Aorta (tissue), 5 donors: ENCODE results near the gene SLC35F3. TPM values are rescaled to one million over a fixed set of nuclear protein-coding genes. Genes with fewer than 3 reads are reported as not detected.

ENCODE experiments used
- ATAC-seq: fragments of 200-7000 bp; cut with Tn5 transposase; one replicate; pipeline ENCODE4 v1.9.1; 2022; ENCODE audit warnings: moderate library complexity; ENCODE audit not compliant: low FRiP score
- DNase-seq, 2 donors: peaks; one replicate each; pipeline ENCODE4 v3.0.0-alpha.2; 2020
- H3K27ac ChIP-seq, 2 donors: one replicate each; pipeline ENCODE4 v1.5.1; 2013; ENCODE audit warnings: low read length in 2 of 2, mild to moderate bottlenecking in 2 of 2, moderate library complexity in 2 of 2, control low read depth in 1 of 2, inconsistent platforms in 1 of 2, low read depth in 1 of 2
- H3K27me3 ChIP-seq, 2 donors: one replicate each; pipeline ENCODE4 v1.6.1; 2013; ENCODE audit warnings: control low read depth in 1 of 2, low read length in 1 of 2, mild to moderate bottlenecking in 1 of 2, moderate library complexity in 1 of 2; ENCODE audit not compliant: insufficient read depth in 2 of 2, control insufficient read depth in 1 of 2
- H3K36me3 ChIP-seq, 2 donors: one replicate each; pipeline ENCODE4 v1.6.1; 2013; ENCODE audit warnings: control low read depth in 1 of 2, low read length in 1 of 2, mild to moderate bottlenecking in 1 of 2; ENCODE audit not compliant: insufficient read depth in 2 of 2, control insufficient read depth in 1 of 2
- H3K4me1 ChIP-seq, 2 donors: one replicate each; pipeline ENCODE4 v1.6.1; 2013; ENCODE audit warnings: low read length in 2 of 2, control low read depth in 1 of 2, mild to moderate bottlenecking in 1 of 2, moderate library complexity in 1 of 2; ENCODE audit not compliant: insufficient read depth in 2 of 2, control insufficient read depth in 1 of 2
- H3K4me3 ChIP-seq, 2 donors: one replicate each; pipeline ENCODE4 v1.5.1; 2013; ENCODE audit warnings: low read length in 2 of 2, control low read depth in 1 of 2, mild to moderate bottlenecking in 1 of 2
- H3K9me3 ChIP-seq: one replicate; pipeline ENCODE4 v1.6.1; 2013; ENCODE audit warnings: mild to moderate bottlenecking, low read length; ENCODE audit not compliant: control insufficient read depth
- WGBS, 2 donors: extraction: QIAGEN DNeasy Blood & Tissue Kit; methylation state at CpG; one replicate each; pipeline ENCODE4 v1.1.7; 2013; 5-methylcytosine and 5-hydroxymethylcytosine counted together
- intact Hi-C, 2 donors: fragments of 100-400 bp; cut with DNase I; formaldehyde crosslinking; loops; one replicate each; pipeline versions ENCODE4 v1.14.2 to v1.15.0; 2022
- polyA plus RNA-seq, 2 donors: library from polyadenylated mRNA; stranded (reverse); fragments of 200-250 nt; gene quantifications; one replicate each; pipeline ENCODE4 v1.2.3, GENCODE V29; 2013
- total RNA-seq, 2 donors: library from RNA; stranded (reverse); fragmentation: NEBNext Ultra II Directional; extraction: Animal tissue kit (Norgen Biotek cat#: 25700); gene quantifications; one replicate each; pipeline ENCODE4 v1.2.1, GENCODE V29; 2021
- donor health status: healthy with polysubstance abuse.
- donor health status: Bipolar disorder and iron deficiency.
- donor health status: DM: no; HTN: no; CAD: no.
- donor health status: DM: no; HTN: no; CAD: no.
- donor health status: DM: yes; HTN: yes; CAD: no.

Gene SLC35F3
- total and polyA plus RNA-seq, 4 donors: 0.12 TPM; not detected in 3

- Histone ChIP-seq H3K4me1 (no peaks in the 10 kb centered on the region), H3K36me3 (no peaks in the 10 kb centered on the region), H3K9me3 (no peaks in the 10 kb centered on the region), H3K27ac (no peak overlapping the region), H3K27me3 (no peaks in the 10 kb centered on the region), H3K4me3 (no peak overlapping the region)
- WGBS, 2 donors: 46 to 93% methylated on average over 2 of the region's 2 CpGs
- DNase-seq (no peak), ATAC-seq (no peak)
- intact Hi-C loops: no loop called here
Measured at GRCh38 chr1:233990486-233990885, 86.0 kb downstream of the SLC35F3 start.

- 59 to 66% methylated on average over 6 of the region's 6 CpGs for WGBS, 2 donors
- H3K27me3 ChIP-seq: no peaks in the 10 kb centered on the region
- H3K9me3 ChIP-seq: no peaks in the 10 kb centered on the region
- no peak overlapping the region for H3K4me3 ChIP-seq
- H3K36me3 ChIP-seq: no peaks in the 10 kb centered on the region
- DNase-seq: no peak
- intact Hi-C loops: no loop called here
- no peaks in the 10 kb centered on the region for H3K4me1 ChIP-seq
- no peak overlapping the region for H3K27ac ChIP-seq
- no peak for ATAC-seq
Measured at GRCh38 chr1:233993651-233994050, 89.2 kb downstream of the SLC35F3 start.

- DNase-seq (no peak), ATAC-seq (no peak)
- no peaks in the 10 kb centered on the region for H3K4me1 ChIP-seq
- intact Hi-C loops: no loop called here
- WGBS, 2 donors: 73 to 75% methylated on average over 3 of the region's 3 CpGs
- H3K36me3 ChIP-seq: no peaks in the 10 kb centered on the region
- no peaks in the 10 kb centered on the region for H3K27me3 ChIP-seq
- H3K9me3 ChIP-seq: no peaks in the 10 kb centered on the region
- H3K4me3 ChIP-seq: no peak overlapping the region
- no peak overlapping the region for H3K27ac ChIP-seq
Measured at GRCh38 chr1:233994112-233994511, 89.6 kb downstream of the SLC35F3 start.

- Histone ChIP-seq H3K4me1 (no peaks in the 10 kb centered on the region), H3K4me3 (no peak overlapping the region), H3K9me3 (peaks cover 3% of the 10 kb centered on the region), H3K27me3 (no peaks in the 10 kb centered on the region), H3K36me3 (no peaks in the 10 kb centered on the region), H3K27ac (no peak overlapping the region)
- WGBS, 2 donors: 80 to 81% methylated on average over 3 of the region's 3 CpGs
- intact Hi-C loops: no loop called here
- ATAC-seq (no peak), DNase-seq (no peak)
Measured at GRCh38 chr1:233998456-233998855, 94.0 kb downstream of the SLC35F3 start.

GRCh38 chr1:233998891-233999290 is 94.4 kb downstream of the SLC35F3 start:
- Histone ChIP-seq H3K27ac (no peak overlapping the region), H3K4me3 (no peak overlapping the region), H3K4me1 (no peaks in the 10 kb centered on the region), H3K36me3 (no peaks in the 10 kb centered on the region), H3K27me3 (no peaks in the 10 kb centered on the region), H3K9me3 (peaks cover 3% of the 10 kb centered on the region)
- intact Hi-C loops: no loop called here
- ATAC-seq: no peak
- no peak for DNase-seq
- 78 to 80% methylated on average over 6 of the region's 6 CpGs for WGBS, 2 donors

- Histone ChIP-seq H3K36me3 (no peaks in the 10 kb centered on the region), H3K27me3 (no peaks in the 10 kb centered on the region), H3K9me3 (peaks cover 3% of the 10 kb centered on the region), H3K4me1 (no peaks in the 10 kb centered on the region), H3K27ac (no peak overlapping the region), H3K4me3 (no peak overlapping the region)
- 40 to 45% methylated on average over 5 of the region's 5 CpGs for WGBS, 2 donors
- DNase-seq (no peak), ATAC-seq (no peak)
- intact Hi-C loops: no loop called here
Measured at GRCh38 chr1:234000557-234001041, 96.1 kb downstream of the SLC35F3 start.

GRCh38 chr1:234001817-234002216 is 97.3 kb downstream of the SLC35F3 start:
- intact Hi-C loops: no loop called here
- Histone ChIP-seq H3K4me1 (no peaks in the 10 kb centered on the region), H3K36me3 (no peaks in the 10 kb centered on the region), H3K27ac (no peak overlapping the region), H3K9me3 (peaks cover 3% of the 10 kb centered on the region), H3K4me3 (no peak overlapping the region), H3K27me3 (no peaks in the 10 kb centered on the region)
- ATAC-seq: no peak
- no peak for DNase-seq

- H3K27me3 ChIP-seq: no peaks in the 10 kb centered on the region
- intact Hi-C loops: no loop called here
- no peaks in the 10 kb centered on the region for H3K4me1 ChIP-seq
- H3K9me3 ChIP-seq: peaks cover 1% of the 10 kb centered on the region
- no peak for ATAC-seq
- H3K27ac ChIP-seq: no peak overlapping the region
- DNase-seq: no peak
- no peak overlapping the region for H3K4me3 ChIP-seq
- H3K36me3 ChIP-seq: no peaks in the 10 kb centered on the region
Measured at GRCh38 chr1:234004591-234004990, 100.1 kb downstream of the SLC35F3 start.

GRCh38 chr1:234007684-234008083 is 103.2 kb downstream of the SLC35F3 start:
- Histone ChIP-seq H3K27me3 (no peaks in the 10 kb centered on the region), H3K27ac (no peak overlapping the region), H3K36me3 (no peaks in the 10 kb centered on the region), H3K4me3 (no peak overlapping the region), H3K9me3 (peaks cover 1% of the 10 kb centered on the region), H3K4me1 (no peaks in the 10 kb centered on the region)
- no peak for ATAC-seq
- no peak for DNase-seq
- intact Hi-C loops: no loop called here
- 72 to 95% methylated on average over 1 of the region's 1 CpG for WGBS, 2 donors
